DOHH2 (cell line): ENCODE results near the gene KANK4.

Experiments used
- H3F3A ChIP-seq: fragments of 200-600 bp; sonication (generic), shearing (Covaris generic); 2 replicates; pipeline ENCODE4 v1.6.0; 2016; ENCODE audit warnings: antibody characterized with exemption, mild to moderate bottlenecking; ENCODE audit not compliant: control insufficient read depth, insufficient read depth
- H3K27ac ChIP-seq: fragments of 200-600 bp; sonication (generic); 2 replicates; pipeline ENCODE4 v1.5.1; 2014; ENCODE audit warnings: low read depth, mild to moderate bottlenecking, low read length, moderate library complexity
- H3K27me3 ChIP-seq: fragments of 200-600 bp; sonication (generic); 2 replicates; pipeline ENCODE4 v1.6.1; 2014; ENCODE audit warnings: mild to moderate bottlenecking, low read length, mixed read lengths; ENCODE audit not compliant: control insufficient read depth
- H3K36me3 ChIP-seq: fragments of 200-600 bp; sonication (generic); 2 replicates; pipeline ENCODE4 v1.6.1; 2014; ENCODE audit warnings: mild to moderate bottlenecking, low read length, moderate library complexity, mixed read lengths; ENCODE audit not compliant: control insufficient read depth
- H3K4me1 ChIP-seq: fragments of 200-600 bp; sonication (generic); 2 replicates; pipeline ENCODE4 v1.6.1; 2014; ENCODE audit warnings: mild to moderate bottlenecking, low read length, mixed read lengths; ENCODE audit not compliant: control insufficient read depth
- H3K4me2 ChIP-seq: fragments of 200-600 bp; sonication (generic); 2 replicates; pipeline ENCODE4 v1.6.0; 2014; ENCODE audit warnings: mild to moderate bottlenecking, low read length, moderate library complexity
- H3K4me3 ChIP-seq: fragments of 200-600 bp; sonication (generic); 2 replicates; pipeline ENCODE4 v1.5.1; 2014; ENCODE audit warnings: mild to moderate bottlenecking, low read length, mixed read lengths
- H3K79me2 ChIP-seq: fragments of 200-600 bp; sonication (generic); 2 replicates; pipeline ENCODE4 v1.6.1; 2014; ENCODE audit warnings: mild to moderate bottlenecking, low read length, mixed read lengths; ENCODE audit not compliant: control insufficient read depth
- H3K9me2 ChIP-seq: fragments of 200-600 bp; sonication (generic); replicated peaks from 2 replicates; pipeline ENCODE4 v1.6.1; 2014; ENCODE audit warnings: mild to moderate bottlenecking, low read length, mixed read lengths; ENCODE audit not compliant: control insufficient read depth
- H3K9me3 ChIP-seq: fragments of 200-600 bp; sonication (generic); 2 replicates; pipeline ENCODE4 v1.6.1; 2014; ENCODE audit warnings: antibody characterized with exemption, low read length, mixed read lengths; ENCODE audit not compliant: control insufficient read depth, insufficient read depth
- H4K20me1 ChIP-seq: fragments of 200-600 bp; sonication (generic); 2 replicates; pipeline ENCODE4 v1.6.0; 2014; ENCODE audit warnings: low read depth, mild to moderate bottlenecking, antibody characterized with exemption, low read length, moderate library complexity; ENCODE audit not compliant: control insufficient read depth, insufficient read depth
- CTCF ChIP-seq: fragments of 200-600 bp; sonication (generic); IDR thresholded peaks from one replicate; pipeline ENCODE4 v1.5.1; 2014; ENCODE audit warnings: antibody characterized with exemption, mild to moderate bottlenecking, low read depth, low read length; ENCODE audit not compliant: poor library complexity, severe bottlenecking
- EZH2phosphoT487 ChIP-seq: fragments of 200-600 bp; sonication (generic); IDR thresholded peaks from 2 replicates; pipeline ENCODE4 v1.6.1; 2017; ENCODE audit warnings: borderline replicate concordance, mild to moderate bottlenecking, antibody characterized with exemption, low read length, moderate library complexity, mixed read lengths

KANK4 gene

GRCh38 chr1:62260688-62261087 is 58.5 kb downstream of the KANK4 start:
- no peaks in the 10 kb centered on the region for H3K9me3 ChIP-seq
- H4K20me1 ChIP-seq: no peaks in the 10 kb centered on the region

GRCh38 chr1:62259551-62259950 is 59.7 kb downstream of the KANK4 start:
- Histone ChIP-seq H3K4me2 (no peak overlapping the region), H4K20me1 (no peaks in the 10 kb centered on the region), H3K27me3 (no peaks in the 10 kb centered on the region), H3K4me3 (no peak overlapping the region), H3K36me3 (no peaks in the 10 kb centered on the region), H3K9me2 (no peaks in the 10 kb centered on the region), H3K4me1 (no peaks in the 10 kb centered on the region), H3K9me3 (no peaks in the 10 kb centered on the region), H3F3A (no peaks in the 10 kb centered on the region), H3K79me2 (no peaks in the 10 kb centered on the region), H3K27ac (no peak overlapping the region)
- TF ChIP-seq CTCF (no peak), EZH2phosphoT487 (no peak)

More at GRCh38 chr1:62260688-62261087, 58.5 kb downstream of the KANK4 start:
- no peaks in the 10 kb centered on the region for H3F3A ChIP-seq
- no peaks in the 10 kb centered on the region for H3K9me2 ChIP-seq
- H3K79me2 ChIP-seq: no peaks in the 10 kb centered on the region
- H3K4me1 ChIP-seq: no peaks in the 10 kb centered on the region
- H3K4me3 ChIP-seq: no peak overlapping the region
- H3K4me2 ChIP-seq: no peak overlapping the region
- H3K27ac ChIP-seq: no peak overlapping the region
- no peaks in the 10 kb centered on the region for H3K36me3 ChIP-seq
- H3K27me3 ChIP-seq: no peaks in the 10 kb centered on the region
- no peak for TF ChIP-seq CTCF
- no peak for TF ChIP-seq EZH2phosphoT487

GRCh38 chr1:62250126-62250726 is 69.0 kb downstream of the KANK4 start:
- Histone ChIP-seq H3K4me2 (no peak overlapping the region), H3K27ac (no peak overlapping the region), H3K9me3 (no peaks in the 10 kb centered on the region), H3K27me3 (no peaks in the 10 kb centered on the region), H4K20me1 (no peaks in the 10 kb centered on the region), H3K4me1 (no peaks in the 10 kb centered on the region), H3K4me3 (no peak overlapping the region), H3K79me2 (no peaks in the 10 kb centered on the region), H3K36me3 (no peaks in the 10 kb centered on the region), H3K9me2 (no peaks in the 10 kb centered on the region), H3F3A (no peaks in the 10 kb centered on the region)
- TF ChIP-seq EZH2phosphoT487 (no peak), CTCF (no peak)
